ENCODE data around the gene AOPEP.

The AOPEP gene

DNA sequence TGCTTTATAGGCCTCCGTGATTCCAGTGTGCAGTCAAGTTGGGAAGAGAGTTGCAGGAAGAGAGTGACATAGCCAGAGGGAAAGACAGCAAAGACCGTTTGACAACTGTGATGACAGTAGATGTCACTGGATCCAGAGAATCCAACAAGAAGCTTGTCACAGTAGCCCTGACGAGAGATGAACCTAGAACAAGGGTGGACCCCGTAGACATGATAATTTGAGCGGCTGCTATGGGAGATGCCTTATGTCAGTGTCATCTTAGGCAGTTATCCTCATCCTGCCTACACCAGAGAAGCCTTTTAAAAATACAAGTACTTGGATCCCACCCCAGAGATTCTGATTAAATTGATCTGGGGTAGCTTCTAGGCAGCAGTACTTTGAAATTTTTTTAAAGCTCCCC lies 125.4 kb downstream of the AOPEP start:
- no peak for DNase-seq

DNA sequence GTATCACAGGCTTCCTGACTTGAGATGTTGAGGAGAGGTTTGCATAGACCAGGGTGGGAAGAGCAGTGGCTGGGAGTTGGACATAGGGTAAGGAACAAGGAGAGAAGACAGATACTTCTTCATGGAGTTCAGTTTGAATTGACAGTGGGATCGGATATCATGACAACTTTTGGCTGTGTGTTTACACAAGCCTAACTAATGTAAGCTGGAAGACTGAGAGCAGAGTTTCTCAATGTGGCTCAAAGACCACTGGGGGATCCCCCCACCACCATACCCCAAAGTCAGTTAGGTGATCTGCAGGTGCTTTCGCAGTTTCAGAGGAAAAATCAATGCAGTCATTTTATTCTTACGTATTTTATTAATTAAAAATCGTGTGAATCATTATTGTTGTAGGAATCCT lies 125.9 kb downstream of the AOPEP start:
- no peak for DNase-seq

DNA sequence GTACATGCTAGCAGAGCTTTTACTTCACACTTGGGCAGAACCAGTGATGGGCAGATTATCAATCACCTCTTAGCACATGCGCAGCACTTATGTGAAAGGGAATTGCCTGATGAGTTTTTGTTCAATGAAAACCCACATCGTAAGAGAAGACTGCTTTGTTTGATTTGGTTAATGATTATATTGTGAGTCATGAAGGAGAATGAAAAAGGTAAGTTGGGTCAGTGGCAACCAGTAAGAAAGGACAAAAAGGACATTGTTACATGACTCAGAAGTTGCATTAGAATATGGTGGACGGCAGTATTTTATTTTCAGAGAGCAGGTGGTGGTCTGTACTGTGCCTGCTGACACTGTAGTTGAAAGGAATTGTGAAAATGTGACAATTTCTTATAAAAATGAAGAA lies 127.4 kb downstream of the AOPEP start:
- no peak for DNase-seq

DNA sequence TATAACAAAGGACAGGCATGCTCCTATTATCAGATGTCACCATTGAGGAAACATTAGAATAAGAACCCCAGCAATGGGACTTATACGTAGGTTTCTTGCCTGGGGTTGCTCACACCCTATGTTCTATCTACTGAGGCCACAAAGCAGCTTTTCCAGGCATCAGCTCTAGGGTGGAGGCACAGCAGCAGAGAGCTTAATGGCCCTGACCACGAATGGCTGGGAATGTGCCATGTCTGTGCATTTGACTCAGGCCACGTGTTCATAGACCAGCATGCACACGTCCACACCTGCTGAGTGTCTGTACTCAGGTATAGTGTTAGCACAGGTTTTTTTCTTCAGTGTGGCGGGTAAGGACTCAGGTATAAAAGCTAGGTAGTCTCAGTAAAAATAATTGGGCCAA lies 129.4 kb downstream of the AOPEP start:
- no peak for DNase-seq

DNA sequence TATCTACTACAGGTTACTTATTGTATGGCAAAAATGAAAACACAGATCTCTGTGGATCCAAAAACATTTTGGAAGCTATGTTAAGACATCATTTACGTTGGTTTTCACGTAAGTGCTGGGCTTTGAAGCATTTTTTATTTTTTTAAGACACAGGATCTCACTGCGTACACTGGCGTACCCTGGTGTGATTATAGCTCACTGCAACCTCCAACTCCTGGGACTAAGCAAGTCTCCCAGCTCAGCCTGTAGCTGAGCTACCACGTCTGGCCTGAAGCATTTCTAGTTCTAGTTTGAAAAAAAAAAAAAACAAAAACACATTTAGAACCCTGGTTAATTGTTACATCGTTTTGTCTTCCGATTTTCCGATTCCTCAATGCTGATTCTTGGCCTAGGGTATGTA lies 131.3 kb downstream of the AOPEP start:
- no peak for DNase-seq

DNA sequence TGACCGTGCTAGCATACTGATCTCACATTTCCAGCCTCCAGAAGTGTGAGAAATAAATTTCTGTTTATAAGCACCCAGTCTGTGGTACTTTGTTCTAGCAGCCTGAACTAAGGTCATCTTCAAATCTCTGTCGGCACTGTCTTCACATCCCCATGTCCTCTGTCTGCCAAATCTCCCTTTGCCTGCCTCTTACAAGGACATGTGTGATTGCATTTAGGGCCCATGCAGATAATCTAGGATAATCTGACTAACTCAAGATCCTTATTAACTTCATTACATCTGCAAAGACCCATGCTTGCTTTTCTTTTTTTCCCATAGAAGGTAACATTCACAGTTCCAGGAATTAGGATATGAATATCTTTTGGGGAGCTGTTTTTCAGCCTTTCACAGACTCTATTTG lies 132.7 kb downstream of the AOPEP start:
- DNase-seq: no peak

DNA sequence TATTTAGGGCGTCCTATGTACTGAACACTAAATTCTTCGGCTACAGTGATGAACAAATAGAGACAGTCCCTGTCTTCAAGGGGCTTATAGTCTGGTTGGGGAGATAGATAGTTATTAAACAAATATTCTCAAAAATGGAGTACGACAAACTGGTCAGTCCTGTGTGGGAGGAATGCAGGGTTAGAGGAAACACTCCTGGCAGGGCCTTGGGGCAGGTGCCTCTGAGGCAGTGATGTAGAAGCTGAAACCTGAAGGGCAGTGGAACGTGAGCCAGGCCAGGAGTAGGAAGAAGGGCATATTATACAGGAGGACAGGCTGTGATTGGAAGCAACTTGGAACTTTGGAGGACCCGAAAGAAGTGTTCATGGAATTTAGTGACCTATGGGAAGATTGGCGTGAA lies 133.4 kb downstream of the AOPEP start:
- no peak for DNase-seq

DNA sequence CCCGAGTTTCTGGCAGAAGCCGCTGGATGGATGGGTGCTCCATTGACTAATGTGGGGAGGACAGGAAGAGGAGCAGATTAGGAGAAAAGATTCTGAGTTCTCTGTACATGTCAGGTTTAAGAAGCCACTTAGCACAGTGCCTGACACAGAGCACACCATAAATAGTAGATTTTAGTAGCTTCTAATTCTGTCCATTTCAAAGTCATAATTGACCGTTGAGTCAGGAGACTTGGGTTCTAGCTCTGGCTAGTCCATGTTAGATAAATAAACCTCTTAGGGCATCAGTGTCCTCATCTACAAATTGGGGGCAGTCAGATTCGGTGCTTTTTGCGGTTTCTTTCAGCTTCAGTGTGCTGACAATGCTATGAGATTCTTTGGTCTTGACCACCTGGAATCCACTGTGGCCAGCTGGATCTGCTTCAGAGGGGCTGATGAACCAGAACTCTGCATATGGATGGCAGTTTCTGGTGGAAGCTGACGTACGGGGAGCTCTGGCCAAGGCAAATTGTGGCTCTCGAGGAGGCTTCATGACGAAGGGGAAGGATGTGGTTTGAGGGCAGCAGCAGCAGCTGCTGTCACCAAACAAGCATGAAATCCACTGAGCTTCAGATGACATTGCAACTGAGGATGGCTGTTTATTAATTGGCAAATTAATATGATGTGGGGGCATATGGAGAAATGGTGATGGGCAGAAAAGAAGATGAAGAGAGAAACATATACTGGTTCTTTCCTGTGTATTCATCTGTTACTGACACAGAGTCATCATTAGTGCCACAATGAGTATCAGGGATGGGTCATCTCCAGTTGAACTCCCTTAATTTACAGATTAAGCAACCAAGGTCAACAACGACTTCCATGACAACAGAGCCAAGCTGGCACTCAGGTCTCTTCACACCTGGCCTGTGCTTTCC lies 134.4 kb downstream of the AOPEP start:
- DNase-seq: no peak

DNA sequence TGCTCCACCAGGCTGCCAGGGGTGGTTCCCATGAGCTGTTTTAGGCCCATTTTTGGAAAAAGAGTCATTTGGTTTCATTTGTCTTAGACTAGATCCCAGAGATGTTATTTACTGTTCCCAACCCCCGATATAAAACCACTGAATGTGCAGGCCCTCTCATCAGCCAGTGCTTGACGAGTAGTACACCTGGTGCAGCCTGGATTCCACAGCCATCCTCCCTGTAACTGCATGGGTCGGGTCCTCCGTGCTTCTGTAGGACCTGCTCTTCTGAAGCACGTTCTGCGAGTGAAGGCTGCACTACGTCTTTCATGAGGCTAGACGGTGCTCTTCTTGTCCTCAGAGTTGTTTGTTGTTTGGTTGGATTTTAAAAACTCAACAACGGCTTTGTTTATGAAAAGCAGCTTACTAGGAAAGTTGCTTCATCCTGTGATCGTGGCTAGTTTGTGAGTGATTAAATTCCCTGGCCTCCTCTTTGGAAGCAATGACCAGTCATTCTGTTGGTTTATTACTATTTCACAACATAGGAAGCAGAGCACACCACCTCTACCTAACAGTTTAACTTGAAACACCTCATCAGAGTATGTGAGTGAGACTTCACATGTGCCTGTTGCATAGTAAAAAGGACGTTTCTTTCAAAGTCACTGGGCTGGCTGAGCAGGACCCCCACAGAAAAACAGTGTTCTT lies 135.2 kb downstream of the AOPEP start:
- DNase-seq: no peak

DNA sequence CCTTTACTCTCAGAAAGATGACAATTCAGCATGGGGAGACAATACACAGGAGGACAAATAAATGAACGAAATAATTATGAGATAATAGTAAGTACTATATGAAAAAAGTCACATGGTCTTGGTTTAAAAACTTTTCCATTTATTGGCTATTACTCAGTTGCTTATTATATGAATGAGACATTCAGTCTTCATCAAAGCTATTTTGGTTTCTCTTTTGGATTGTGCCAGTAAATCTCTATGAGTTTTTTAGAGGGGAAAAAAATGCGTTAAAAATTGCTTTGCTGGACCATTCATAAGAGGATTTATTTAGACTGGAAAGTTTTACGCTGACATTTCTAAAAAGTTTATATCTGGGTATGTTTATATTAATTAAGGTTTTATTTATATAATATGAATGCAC lies 137.7 kb downstream of the AOPEP start:
- no peak for DNase-seq

DNA sequence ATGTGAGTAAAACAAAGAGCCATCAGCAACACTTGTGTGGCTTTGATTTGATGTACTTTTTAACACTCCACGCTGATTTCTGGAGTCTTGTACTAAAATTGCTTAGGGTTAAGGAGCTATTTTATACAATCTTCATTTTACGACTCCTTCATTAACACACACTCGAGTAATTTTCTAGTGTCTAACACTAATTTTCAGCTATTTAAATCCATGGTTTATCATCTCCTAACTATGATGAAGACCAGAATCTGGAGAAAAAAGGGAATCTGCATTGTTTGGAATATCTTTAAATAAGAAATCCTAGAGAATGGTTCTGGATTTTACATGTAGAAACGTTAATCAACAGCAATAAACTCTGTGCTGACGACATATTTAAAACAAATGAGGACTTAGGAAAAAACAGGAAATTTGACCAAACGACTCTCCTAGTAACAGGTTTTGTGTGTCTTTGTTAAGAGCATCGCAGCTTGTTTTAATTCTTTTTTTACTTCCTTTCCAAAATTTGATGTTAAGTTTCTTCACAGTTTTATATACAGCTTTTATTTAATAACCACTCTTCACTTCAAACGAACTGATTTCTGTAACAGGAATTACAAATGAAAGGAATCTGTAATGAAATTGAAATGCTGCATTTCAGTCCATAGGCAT lies 138.5 kb downstream of the AOPEP start:
- no peak for DNase-seq

DNA sequence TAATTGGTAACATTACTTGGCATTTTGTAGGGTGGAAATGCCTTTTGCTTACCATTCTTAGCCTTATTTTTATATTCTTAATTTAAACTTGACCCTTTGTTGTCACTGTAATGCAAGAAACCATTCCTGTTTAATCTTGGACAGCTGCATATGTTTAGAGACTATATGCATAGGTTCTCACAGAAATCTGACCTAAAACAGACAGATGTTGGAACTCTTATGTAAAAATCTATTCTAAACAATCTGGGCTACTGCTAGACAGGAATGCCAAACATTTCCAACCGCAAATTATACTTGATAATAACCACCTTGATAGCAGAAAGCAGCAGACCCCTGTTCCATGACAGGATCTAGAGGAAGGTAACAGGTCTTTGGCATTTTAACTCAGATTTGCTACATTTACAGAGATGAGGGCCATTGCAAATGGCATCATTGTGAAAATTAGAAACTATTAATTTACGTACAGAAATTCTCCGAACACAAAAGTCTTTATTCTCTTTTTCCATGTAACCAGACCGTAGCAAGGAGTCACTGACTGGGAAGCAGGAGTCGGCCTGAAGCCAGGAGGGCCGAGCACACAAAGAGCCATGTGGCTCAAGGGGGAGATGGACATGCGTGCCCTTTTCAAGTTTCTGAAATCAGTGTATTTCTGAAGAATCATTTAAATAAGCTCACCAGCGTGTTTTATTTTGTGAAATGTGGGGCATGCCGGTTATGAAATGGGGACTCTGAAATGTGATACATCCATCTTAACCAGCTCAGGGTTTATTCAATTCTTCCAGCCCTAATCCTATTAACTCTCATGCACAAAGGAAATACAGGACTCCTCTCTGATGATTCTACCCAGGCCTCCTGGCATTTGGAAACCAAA lies 139.3 kb downstream of the AOPEP start:
- DNase-seq: no peak

DNA sequence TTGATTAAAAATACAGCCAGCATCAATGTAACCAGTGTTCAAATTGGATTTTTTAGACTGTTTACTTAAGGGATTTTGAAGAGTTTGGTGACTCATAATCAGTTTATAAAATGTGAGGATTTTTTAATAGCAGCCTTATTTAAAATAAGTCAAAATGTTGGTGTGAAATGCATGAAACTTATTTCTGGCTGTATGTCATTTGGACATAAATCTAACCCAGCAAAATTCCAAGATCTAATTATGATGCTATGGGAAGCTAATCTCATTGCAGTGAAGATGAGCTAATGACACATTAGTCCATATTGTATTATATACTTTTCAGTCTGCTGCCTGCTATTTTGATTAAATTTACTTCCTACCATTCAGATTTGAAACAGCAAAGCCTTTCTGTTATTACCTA lies 140.3 kb downstream of the AOPEP start:
- DNase-seq: no peak

DNA sequence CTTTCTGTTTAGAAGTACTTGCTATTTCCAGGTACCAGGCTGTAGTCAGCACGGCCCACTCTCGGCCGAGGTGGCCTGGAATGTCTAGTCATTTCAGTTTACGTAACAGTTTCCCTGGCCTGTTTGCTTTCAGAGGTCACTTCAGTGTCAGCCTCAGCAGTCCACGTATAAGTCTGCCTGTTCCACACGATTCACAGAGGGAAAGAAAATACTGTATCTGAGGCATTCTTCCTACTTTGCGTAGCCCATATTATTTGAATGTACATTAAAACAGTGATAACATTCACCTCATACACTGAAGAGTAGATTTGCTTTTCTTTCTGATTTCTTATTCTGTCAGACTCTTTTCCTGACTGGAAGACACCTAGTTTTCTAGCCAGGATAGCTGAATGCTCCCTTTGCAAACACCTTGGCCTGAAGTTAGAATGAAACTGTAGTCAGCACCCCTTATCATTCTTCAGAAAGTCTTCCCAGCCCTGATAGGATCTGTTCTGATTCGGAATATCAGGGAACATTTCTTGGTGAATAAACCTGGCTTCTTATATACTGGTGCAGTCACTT lies 140.9 kb downstream of the AOPEP start:
- DNase-seq: no peak

DNA sequence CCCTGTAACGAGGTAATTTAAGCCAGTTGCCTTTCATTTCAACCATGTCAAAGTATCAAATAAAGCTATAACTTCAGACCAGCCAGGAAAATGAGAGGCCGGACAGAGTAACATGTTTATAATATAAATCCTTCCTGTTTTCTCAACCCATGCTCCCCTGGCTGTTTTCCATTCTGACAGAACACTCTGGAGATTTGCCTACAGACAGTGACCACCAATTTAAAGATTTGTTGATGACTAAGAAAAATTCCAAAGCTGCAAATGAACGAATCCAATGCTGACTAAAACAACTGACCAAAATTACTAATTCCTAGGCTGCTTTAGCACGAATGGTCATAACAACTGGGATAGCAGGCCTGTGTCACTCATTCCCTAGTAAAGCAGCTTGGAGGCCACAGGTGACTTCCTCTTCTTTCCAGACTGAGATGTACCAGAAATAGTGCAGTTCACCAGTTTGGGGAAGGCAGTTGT lies 141.4 kb downstream of the AOPEP start:
- no peak for DNase-seq

DNA sequence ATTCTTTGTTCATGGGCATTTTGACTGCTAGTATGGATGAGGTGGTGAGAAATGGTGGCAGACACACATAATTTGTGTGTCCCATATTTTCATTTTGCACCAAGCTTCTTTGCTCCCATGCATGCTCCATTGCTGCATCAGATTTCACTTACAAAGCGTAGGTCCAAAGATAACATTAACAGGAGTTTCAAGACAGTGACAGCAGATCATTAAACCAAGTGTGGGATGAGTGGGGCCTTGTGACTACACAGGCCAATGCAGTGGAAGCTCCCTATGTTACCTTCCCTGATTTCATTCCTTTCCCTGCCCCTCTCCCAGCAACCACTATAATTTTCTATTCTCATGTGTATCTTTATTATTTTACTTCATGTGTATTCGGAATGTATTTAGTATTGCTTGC lies 142.0 kb downstream of the AOPEP start:
- no peak for DNase-seq

DNA sequence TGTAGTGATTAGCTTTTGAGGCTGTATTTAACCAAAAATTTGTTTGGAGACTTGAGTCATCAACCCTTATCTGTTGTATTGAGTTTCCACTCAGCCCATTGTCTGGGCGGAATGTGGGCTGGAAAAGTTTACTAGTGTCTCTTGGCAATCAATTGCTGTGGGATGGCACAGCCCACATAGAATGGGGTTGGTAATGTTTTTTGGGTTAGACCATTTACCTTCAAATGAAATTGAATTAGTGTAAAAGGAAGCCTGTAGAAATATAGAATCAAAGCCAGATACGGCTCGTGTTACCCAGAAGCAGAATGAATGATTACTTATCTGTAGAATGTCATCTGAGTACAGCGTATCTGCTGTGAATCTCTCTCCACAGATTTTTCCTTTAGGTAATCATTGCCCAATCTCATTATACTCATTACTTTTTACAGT lies 142.9 kb downstream of the AOPEP start:
- no peak for DNase-seq

DNA sequence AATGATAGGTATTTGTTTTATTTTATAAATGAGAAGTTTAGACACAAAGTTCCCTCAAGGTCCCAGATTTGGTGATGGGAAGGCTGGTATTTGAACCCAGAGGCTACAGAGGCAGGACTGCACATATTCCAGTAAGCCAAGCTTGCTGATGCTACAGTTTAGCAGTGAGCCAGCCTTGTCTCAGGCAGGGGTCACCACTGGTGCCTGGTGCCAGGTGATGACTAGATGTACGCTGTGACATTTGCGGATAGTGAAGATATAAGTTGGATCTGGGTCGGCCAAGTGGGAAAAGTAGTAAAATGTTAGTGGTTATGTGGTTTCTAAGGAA lies 143.9 kb downstream of the AOPEP start:
- DNase-seq: no peak

DNA sequence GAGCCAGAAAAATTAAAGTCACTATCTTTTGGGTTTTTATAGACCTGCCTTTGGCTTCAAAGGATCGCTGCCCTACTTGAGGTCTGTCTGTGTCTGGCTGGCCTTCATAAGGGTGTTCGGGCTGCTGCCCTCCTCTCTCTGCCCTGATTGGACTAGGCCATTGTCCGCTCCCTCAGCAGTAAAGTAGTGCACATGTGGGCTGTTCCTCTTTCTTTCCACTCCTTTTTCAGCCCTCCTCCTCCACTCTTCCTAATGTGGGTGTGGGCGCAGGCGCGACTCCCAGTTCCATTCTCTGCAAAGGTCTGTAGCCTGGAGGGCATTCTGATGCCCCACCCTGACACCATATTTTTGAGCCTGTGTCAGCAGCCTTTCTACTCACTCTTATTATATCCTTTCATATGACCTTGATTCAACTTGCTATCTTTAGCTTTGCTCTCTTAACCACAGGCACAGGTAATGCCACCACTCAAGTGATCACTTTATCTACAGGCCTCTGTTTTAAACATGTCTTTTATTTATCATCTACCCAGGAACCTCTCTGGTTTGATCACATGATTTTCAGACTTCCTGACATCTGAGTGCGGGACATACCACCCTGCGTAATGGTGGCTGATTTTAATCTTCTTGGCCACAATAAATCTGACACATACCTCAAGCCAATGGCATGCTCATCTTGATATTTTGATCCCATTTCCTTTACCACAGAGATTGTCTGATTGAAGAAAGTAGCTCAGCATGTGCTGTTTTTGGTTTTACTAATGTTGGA lies 144.5 kb downstream of the AOPEP start:
- no peak for DNase-seq

DNA sequence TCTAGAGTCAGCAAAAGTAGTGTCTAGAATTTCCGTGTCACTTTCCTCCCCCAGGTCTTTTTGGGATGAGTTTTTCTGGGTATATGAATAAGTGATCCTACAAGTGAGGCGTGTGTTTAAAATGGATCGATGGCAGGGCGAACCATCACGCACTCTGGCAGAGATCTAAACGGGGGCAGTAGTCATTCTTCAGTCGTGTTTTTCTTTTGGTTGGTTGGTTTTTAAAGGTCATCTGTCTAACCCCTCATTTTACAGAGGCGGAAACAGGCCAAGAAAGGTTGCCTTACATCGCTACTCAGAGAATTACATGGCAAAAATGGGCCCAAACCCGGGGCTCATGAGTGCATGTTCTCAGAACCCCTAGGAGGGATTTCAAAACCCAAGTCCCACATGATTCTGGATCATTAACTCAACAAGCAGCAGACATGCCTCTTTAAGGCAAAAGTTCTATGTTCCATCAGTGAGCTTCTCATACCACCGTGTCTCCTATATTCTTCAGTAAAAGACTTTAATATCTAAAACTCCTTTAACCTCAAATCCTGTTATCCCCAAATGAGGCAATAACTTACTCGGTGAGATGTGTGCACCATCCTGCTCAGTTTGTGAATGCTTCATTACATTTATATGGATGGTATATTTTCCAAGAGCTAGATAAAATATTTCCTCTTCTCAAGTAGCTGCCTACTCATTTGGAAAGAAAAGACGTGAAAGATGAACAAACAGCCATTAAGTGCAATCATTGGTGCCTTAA lies 145.8 kb downstream of the AOPEP start:
- DNase-seq: no peak

DNA sequence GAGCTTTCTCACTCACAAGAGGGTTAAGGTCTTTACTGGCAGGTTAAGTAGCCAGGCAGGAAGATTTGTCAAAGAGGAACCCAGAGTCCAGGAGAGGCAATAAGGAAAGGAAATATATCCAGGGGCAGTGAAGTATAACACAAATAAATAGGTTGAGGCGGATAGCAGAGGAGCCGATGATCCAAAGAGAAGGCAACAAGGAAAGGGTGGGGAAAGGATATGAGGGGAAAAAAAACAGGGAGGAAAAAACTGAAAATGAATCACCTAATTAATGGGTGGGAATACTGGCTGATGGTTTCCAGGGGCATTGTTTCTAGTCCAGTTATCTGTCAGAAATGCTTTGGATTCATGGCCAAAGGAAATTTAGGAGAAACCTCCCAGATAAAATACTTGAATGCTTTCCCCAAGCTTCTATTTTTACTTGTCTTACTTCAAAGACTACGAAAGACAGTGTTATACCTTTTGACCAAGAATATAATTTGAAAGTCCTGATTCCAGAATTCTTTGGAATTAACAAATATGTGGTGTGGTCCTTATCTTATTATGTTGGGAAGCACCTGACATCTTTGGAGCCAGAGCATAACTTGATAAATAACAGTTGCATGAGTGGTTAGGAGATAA lies 146.5 kb downstream of the AOPEP start:
- no peak for DNase-seq

Measured in NCI-H1694 (cell line).